Body of pancreas (tissue), 4 donors: ENCODE results near the gene MRPS7. TPM values are rescaled to one million over a fixed set of nuclear protein-coding genes. Genes with fewer than 3 reads are reported as not detected.

Experiments
- ATAC-seq: fragments of 150-250 bp; one replicate; pipeline ENCODE4 v1.9.1; 2016
- DNase-seq, 4 donors: peaks; one replicate each; pipeline ENCODE4 v3.0.0-alpha.2; 2019
- H3K27ac ChIP-seq, 4 donors: fragments of 200-600 bp; sonication (generic); 1 replicate in 3 of 4; 2 replicates in 1 of 4; pipeline versions ENCODE4 v1.5.1 to v1.6.1; 2016 to 2019; ENCODE audit warnings: mild to moderate bottlenecking in 1 of 4, mixed read lengths in 1 of 4, moderate library complexity in 1 of 4
- H3K27me3 ChIP-seq, 2 donors: fragments of 200-600 bp; sonication (generic); one replicate each; pipeline ENCODE4 v1.6.0; 2016; ENCODE audit warnings: mild to moderate bottlenecking in 1 of 2
- H3K36me3 ChIP-seq, 2 donors: fragments of 200-600 bp; sonication (generic); replicated peaks in 1 of 2; 2 replicates each; pipeline ENCODE4 v1.5.1; 2016; ENCODE audit warnings: low read depth in 2 of 2; ENCODE audit not compliant: insufficient read depth in 1 of 2
- H3K4me1 ChIP-seq: fragments of 200-600 bp; sonication (generic); one replicate; pipeline ENCODE4 v1.6.0; 2016
- H3K4me3 ChIP-seq, 2 donors: fragments of 200-600 bp; sonication (generic); 1 replicate in 1 of 2; 2 replicates in 1 of 2; pipeline ENCODE4 v1.5.1; 2016 to 2019
- H3K9me3 ChIP-seq, 3 donors: fragments of 200-600 bp; sonication (generic); 1 replicate in 2 of 3; 2 replicates in 1 of 3; pipeline ENCODE4 v1.5.1; 2016
- POLR2A ChIP-seq, 3 donors: fragments of 450-650 bp; IDR thresholded peaks; one replicate each; pipeline ENCODE4 v1.6.1; 2016; ENCODE audit warnings: antibody characterized with exemption in 3 of 3, mild to moderate bottlenecking in 2 of 3
- WGBS, 2 donors: methylation state at CpG; one replicate each; pipeline ENCODE4 v1.1.5; 2017; 5-methylcytosine and 5-hydroxymethylcytosine counted together
- intact Hi-C: fragments of 100-400 bp; cut with DNase I; formaldehyde crosslinking; loops from one replicate; pipeline ENCODE4 v1.15.1; 2023
- total RNA-seq, 2 donors: library from RNA; depleted of rRNA; stranded (reverse); fragments of >200 nt; gene quantifications; one replicate each; pipeline ENCODE4 v1.1.0, GENCODE V29; 2016
- TF ChIP-seq, protein P1 (sequence below), 7 experiments: fragments of 450-650 bp in 4 of 7; fragments of 200-600 bp in 3 of 7; sonication (generic) in 3 of 7; IDR thresholded peaks; one replicate each; pipeline ENCODE4 v1.5.1; 2016 to 2019; ENCODE audit warnings: antibody characterized with exemption in 7 of 7

The MRPS7 gene
- total RNA-seq, 2 donors from 2014 or later, result 13.7 to 25.4 TPM

GRCh38 chr17:75241996-75242460 is 19.7 kb upstream of the MRPS7 start:
- no peaks in the 10 kb centered on the region for H3K9me3 ChIP-seq
- peaks cover 12 to 51% of the 10 kb centered on the region in 2 donors for H3K36me3 ChIP-seq
- ATAC-seq, result no peak

DNA sequence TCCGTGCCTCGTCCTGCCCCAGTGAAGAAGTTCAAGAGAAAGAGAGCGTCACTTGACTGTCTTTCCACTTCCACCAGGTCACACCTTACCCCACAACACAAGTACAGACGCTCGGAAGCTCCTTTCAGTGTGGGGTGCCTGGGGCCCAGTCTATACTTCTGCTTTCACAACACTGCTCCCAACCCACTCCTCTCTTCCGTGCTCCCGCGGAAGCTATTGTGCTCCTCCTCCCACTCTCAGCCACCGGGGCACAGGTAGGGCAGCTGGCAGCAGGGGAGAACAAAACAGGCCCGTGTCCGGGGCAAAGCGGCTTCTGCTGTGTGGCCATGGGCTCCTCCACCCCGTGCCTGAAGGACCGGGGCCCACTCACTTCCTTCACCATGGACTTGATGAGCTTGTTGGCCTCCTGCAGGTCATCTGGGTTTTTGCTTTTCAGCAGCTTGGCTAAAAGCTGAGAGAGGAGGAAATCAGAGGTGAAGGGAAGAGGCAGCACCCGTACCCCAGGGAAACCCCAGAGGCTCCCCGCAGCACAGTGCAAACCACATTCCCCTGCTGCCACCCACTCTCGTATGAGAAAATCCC is 19.1 kb upstream of the MRPS7 start:
- TF ChIP-seq, protein P1, sequence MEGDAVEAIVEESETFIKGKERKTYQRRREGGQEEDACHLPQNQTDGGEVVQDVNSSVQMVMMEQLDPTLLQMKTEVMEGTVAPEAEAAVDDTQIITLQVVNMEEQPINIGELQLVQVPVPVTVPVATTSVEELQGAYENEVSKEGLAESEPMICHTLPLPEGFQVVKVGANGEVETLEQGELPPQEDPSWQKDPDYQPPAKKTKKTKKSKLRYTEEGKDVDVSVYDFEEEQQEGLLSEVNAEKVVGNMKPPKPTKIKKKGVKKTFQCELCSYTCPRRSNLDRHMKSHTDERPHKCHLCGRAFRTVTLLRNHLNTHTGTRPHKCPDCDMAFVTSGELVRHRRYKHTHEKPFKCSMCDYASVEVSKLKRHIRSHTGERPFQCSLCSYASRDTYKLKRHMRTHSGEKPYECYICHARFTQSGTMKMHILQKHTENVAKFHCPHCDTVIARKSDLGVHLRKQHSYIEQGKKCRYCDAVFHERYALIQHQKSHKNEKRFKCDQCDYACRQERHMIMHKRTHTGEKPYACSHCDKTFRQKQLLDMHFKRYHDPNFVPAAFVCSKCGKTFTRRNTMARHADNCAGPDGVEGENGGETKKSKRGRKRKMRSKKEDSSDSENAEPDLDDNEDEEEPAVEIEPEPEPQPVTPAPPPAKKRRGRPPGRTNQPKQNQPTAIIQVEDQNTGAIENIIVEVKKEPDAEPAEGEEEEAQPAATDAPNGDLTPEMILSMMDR (IDR thresholded peaks at IDR 0.05), result no peak
- TF ChIP-seq POLR2A (IDR thresholded peaks at IDR 0.05), result no peak
- WGBS, 2 donors, result 79 to 91% methylated on average over 17 of the region's 17 CpGs
- Histone ChIP-seq H3K4me1 (no peaks in the 10 kb centered on the region), H3K9me3 (no peaks in the 10 kb centered on the region), H3K36me3 (peaks cover 12 to 46% of the 10 kb centered on the region in 2 donors), H3K27me3 (no peaks in the 10 kb centered on the region), H3K4me3 (no peak overlapping the region), H3K27ac (no peak overlapping the region)
- ATAC-seq, result no peak
- intact Hi-C loops, result no loop called here
- no peak for DNase-seq

More at GRCh38 chr17:75241996-75242460, 19.7 kb upstream of the MRPS7 start:
- WGBS, 2 donors, result 76 to 84% methylated on average over 7 to 15 of the region's 15 CpGs
- no peaks in the 10 kb centered on the region for H3K27me3 ChIP-seq
- H3K4me1 ChIP-seq, result no peaks in the 10 kb centered on the region
- TF ChIP-seq, protein P1 (IDR thresholded peaks at IDR 0.05), result no peak
- TF ChIP-seq POLR2A (IDR thresholded peaks at IDR 0.05), result no peak
- H3K27ac ChIP-seq, result no peak overlapping the region
- intact Hi-C loops, result no loop called here
- H3K4me3 ChIP-seq, result no peak overlapping the region
- no peak for DNase-seq

GRCh38 chr17:75244133-75244866 is 17.4 kb upstream of the MRPS7 start:
- H3K27ac ChIP-seq, result no peak overlapping the region
- DNase-seq, result no peak
- H3K9me3 ChIP-seq, result no peaks in the 10 kb centered on the region

GRCh38 chr17:75245011-75245410 is 16.7 kb upstream of the MRPS7 start:
- intact Hi-C loops, result no loop called here
- no peak for DNase-seq
- Histone ChIP-seq H3K9me3 (no peaks in the 10 kb centered on the region), H3K4me1 (no peaks in the 10 kb centered on the region), H3K4me3 (no peak overlapping the region), H3K27me3 (no peaks in the 10 kb centered on the region), H3K36me3 (peaks cover 12 to 38% of the 10 kb centered on the region in 2 donors), H3K27ac (no peak overlapping the region)
- TF ChIP-seq, protein P1 (IDR thresholded peaks at IDR 0.05), result no peak
- TF ChIP-seq POLR2A (IDR thresholded peaks at IDR 0.05), result no peak
- 81 to 91% methylated on average over 5 to 6 of the region's 6 CpGs for WGBS, 2 donors
- ATAC-seq, result no peak

More at GRCh38 chr17:75244133-75244866, 17.4 kb upstream of the MRPS7 start:
- TF ChIP-seq, protein P1 (IDR thresholded peaks at IDR 0.05), result no peak
- TF ChIP-seq POLR2A (IDR thresholded peaks at IDR 0.05), result no peak
- H3K4me1 ChIP-seq, result no peaks in the 10 kb centered on the region
- intact Hi-C loops, result no loop called here
- WGBS, 2 donors, result 75 to 92% methylated on average over 20 to 22 of the region's 22 CpGs
- peaks cover 12 to 43% of the 10 kb centered on the region in 2 donors for H3K36me3 ChIP-seq
- no peaks in the 10 kb centered on the region for H3K27me3 ChIP-seq
- ATAC-seq, result no peak
- H3K4me3 ChIP-seq, result no peak overlapping the region
